Testis (tissue), 2 donors: ENCODE data around the gene PDZD8.

ENCODE experiments used
- POLR2A ChIP-seq: fragments of 450-650 bp; IDR thresholded peaks from one replicate; pipeline ENCODE4 v1.6.1; 2017; ENCODE audit warnings: antibody characterized with exemption, mild to moderate bottlenecking, moderate library complexity
- TF ChIP-seq, protein P1 (sequence below), 3 experiments: fragments of 450-650 bp in 2 of 3; fragments of 200-600 bp in 1 of 3; sonication (generic) in 1 of 3; IDR thresholded peaks; one replicate each; pipeline ENCODE4 v1.5.1; 2016 to 2019; ENCODE audit warnings: antibody characterized with exemption in 3 of 3, mild to moderate bottlenecking in 2 of 3, moderate library complexity in 1 of 3

GRCh38 chr10:117262903-117263293 lies 112.3 kb downstream of the PDZD8 start:
- TF ChIP-seq, protein P1, sequence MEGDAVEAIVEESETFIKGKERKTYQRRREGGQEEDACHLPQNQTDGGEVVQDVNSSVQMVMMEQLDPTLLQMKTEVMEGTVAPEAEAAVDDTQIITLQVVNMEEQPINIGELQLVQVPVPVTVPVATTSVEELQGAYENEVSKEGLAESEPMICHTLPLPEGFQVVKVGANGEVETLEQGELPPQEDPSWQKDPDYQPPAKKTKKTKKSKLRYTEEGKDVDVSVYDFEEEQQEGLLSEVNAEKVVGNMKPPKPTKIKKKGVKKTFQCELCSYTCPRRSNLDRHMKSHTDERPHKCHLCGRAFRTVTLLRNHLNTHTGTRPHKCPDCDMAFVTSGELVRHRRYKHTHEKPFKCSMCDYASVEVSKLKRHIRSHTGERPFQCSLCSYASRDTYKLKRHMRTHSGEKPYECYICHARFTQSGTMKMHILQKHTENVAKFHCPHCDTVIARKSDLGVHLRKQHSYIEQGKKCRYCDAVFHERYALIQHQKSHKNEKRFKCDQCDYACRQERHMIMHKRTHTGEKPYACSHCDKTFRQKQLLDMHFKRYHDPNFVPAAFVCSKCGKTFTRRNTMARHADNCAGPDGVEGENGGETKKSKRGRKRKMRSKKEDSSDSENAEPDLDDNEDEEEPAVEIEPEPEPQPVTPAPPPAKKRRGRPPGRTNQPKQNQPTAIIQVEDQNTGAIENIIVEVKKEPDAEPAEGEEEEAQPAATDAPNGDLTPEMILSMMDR (IDR thresholded peaks at IDR 0.05) = no peak
- no peak for TF ChIP-seq POLR2A
